ENCODE data around the gene NANS. TPM values are rescaled to one million over a fixed set of nuclear protein-coding genes. Genes with fewer than 3 reads are reported as not detected.

The NANS gene
- total RNA-seq, 1 experiment from 2014 or later, result 40.4 TPM

DNA sequence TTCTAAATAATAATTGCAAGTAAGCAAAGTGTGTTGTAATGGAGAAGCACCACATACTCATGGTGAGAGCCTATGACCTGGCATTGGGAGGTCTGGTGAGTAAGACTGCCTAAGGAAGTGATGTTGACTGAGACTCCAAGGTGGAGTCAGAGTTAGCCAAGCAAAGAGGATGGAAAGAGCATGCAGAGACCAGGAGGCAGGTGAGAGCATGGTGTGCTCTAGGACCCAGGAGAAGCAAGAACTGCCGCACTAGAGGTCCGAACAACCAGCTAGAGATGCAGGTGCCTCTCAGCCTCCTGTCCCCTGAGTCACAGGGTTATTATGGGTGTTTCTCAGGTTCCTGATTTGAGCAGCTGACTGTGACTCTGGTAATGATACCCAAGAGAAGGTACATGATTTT, 46.1 kb upstream of the NANS start:
- Histone ChIP-seq H2BK5ac (ENCODE audit: insufficient read length, low read length) (no peak overlapping the region), H3K4ac (ENCODE audit: low read depth, low read length) (no peak overlapping the region), H3K14ac (ENCODE audit: insufficient read depth, low read length) (no peak overlapping the region), H3K79me1 (ENCODE audit: insufficient read depth, low read depth, low read length, poor library complexity, severe bottlenecking) (no peaks in the 10 kb centered on the region), H3K23ac (ENCODE audit: insufficient read length, low read depth, low read length) (no peak overlapping the region), H2BK20ac (ENCODE audit: low read depth, low read length, poor library complexity, severe bottlenecking) (no peak overlapping the region), H4K5ac (ENCODE audit: insufficient read length, low read depth, low read length) (no peak overlapping the region), H2BK120ac (ENCODE audit: low read depth, low read length, poor library complexity, severe bottlenecking) (no peak overlapping the region), H3K27me3 (ENCODE audit: insufficient read depth, low read length) (no peaks in the 10 kb centered on the region), H3K4me1 (ENCODE audit: insufficient read depth, low read length) (no peaks in the 10 kb centered on the region), H3K27ac (ENCODE audit: insufficient read length, low read depth, low read length) (no peak overlapping the region), H2BK12ac (ENCODE audit: insufficient read length, low read depth, low read length) (no peak overlapping the region), H2BK15ac (ENCODE audit: low read depth, low read length) (no peak overlapping the region), H2AK5ac (ENCODE audit: insufficient read length, low read length) (no peak overlapping the region), H3K79me2 (ENCODE audit: insufficient read depth, low read length) (no peaks in the 10 kb centered on the region), H3T11ph (ENCODE audit: low read length) (no peak overlapping the region), H3K18ac (ENCODE audit: insufficient read length, low read depth, low read length) (no peak overlapping the region), H4K8ac (replicated peaks; ENCODE audit: insufficient read length, low read depth, low read length) (no peak overlapping the region), H3K9me3 (ENCODE audit: control insufficient read depth, low read depth, low read length) (no peaks in the 10 kb centered on the region), H3K23me2 (ENCODE audit: insufficient read length, low read depth, low read length, poor library complexity, severe bottlenecking) (no peaks in the 10 kb centered on the region), H4K91ac (ENCODE audit: insufficient read length, low read depth, low read length) (no peak overlapping the region), H4K20me1 (ENCODE audit: control insufficient read depth, insufficient read depth, insufficient read length) (no peaks in the 10 kb centered on the region), H3K56ac (ENCODE audit: insufficient read length, low read depth, low read length) (no peak overlapping the region), H3K9ac (ENCODE audit: extremely low read depth, insufficient read length, low read length) (no peak overlapping the region), H3K4me2 (ENCODE audit: insufficient read depth, insufficient read length, low read length) (no peak overlapping the region), H2AFZ (ENCODE audit: low read length) (no peak overlapping the region)
- peaks cover 13 to 85% (median 58%) of the 10 kb centered on the region in 3 experiments; a peak in 6 of 7 replicates for H3K36me3 Mint-ChIP-seq (ENCODE audit: insufficient read depth in 1 of 3, low read depth in 3 of 3)
- H3K9me3 Mint-ChIP-seq, result no peaks in the 10 kb centered on the region
- no peak overlapping the region for H3K4me3 Mint-ChIP-seq
- TF ChIP-seq, protein P1, sequence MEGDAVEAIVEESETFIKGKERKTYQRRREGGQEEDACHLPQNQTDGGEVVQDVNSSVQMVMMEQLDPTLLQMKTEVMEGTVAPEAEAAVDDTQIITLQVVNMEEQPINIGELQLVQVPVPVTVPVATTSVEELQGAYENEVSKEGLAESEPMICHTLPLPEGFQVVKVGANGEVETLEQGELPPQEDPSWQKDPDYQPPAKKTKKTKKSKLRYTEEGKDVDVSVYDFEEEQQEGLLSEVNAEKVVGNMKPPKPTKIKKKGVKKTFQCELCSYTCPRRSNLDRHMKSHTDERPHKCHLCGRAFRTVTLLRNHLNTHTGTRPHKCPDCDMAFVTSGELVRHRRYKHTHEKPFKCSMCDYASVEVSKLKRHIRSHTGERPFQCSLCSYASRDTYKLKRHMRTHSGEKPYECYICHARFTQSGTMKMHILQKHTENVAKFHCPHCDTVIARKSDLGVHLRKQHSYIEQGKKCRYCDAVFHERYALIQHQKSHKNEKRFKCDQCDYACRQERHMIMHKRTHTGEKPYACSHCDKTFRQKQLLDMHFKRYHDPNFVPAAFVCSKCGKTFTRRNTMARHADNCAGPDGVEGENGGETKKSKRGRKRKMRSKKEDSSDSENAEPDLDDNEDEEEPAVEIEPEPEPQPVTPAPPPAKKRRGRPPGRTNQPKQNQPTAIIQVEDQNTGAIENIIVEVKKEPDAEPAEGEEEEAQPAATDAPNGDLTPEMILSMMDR (conservative IDR thresholded peaks at IDR 0.05), result no peak
- no peaks in the 10 kb centered on the region for H3K27me3 Mint-ChIP-seq (ENCODE audit: low read depth)
- peak; percentile 48 for DNase-seq
- WGBS (ENCODE audit: extremely low coverage, insufficient read length, low lambda C conversion rate), result no CpG with 5 or more reads among the region's 2 CpGs
- H3K27ac Mint-ChIP-seq, result no peak overlapping the region
- H3K4me1 Mint-ChIP-seq, result no peaks in the 10 kb centered on the region
